Measurements from ENCODE around the gene ABCC8. TPM values are rescaled to one million over a fixed set of nuclear protein-coding genes. Genes with fewer than 3 reads are reported as not detected.

ABCC8 gene
- polyA plus RNA-seq, 3 donors = not detected

DNA sequence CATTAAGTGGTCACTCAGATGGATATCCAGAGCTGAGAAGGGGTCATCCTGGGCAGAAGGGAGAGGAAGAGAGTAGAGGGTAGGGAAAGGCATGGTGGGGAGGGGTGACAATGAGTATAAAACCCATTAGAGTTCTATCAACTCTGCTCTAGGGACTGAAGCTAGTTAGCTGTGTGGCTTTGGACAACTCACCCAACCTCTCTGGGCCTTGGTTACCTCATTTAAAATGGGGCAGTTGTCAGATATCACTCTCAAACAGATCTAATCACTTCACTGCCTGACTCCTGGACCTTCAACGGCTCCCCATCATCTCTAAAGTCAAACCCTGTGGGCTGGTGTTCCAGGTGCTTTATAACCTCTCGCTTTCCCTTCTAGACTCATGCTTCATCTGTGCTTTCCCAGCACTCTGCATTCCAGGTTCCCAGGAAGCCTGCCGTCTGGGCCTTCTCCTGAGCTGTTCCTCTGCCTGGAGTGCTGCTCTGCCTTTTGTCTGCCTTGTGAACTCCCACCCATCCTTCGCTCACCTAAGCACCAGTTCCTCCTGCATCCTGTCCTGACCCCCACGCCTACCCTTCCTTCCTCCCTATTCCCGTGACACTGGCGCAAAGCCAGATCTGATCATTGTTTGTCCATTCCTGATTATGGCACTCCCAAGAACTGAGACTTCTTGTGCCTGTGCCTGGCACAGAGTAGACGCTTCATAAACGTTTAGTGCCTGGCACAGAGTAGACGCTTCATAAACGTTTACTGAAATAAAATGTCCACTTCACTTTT lies 65.9 kb downstream of the ABCC8 start:
- no peak overlapping the region for H3K4me2 ChIP-seq (replicated peaks; ENCODE audit: extremely low read depth, low read length, poor library complexity, severe bottlenecking)
- no peaks in the 10 kb centered on the region for H3K36me3 ChIP-seq (replicated peaks in 1 of 2; ENCODE audit: control insufficient read depth in 1 of 2, insufficient read depth in 2 of 2, low read length in 2 of 2)
- Mint-ChIP-seq H3K9me3 (peaks cover 0 to 7% (median 2%) of the 10 kb centered on the region in 7 donors), H3K27ac (no peak overlapping the region), H3K4me1 (peaks cover under 1% of the 10 kb centered on the region), H3K36me3 (no peaks in the 10 kb centered on the region), H3K27me3 (ENCODE audit: low read depth in 3 of 3) (peaks cover 0 to 6% (median 4%) of the 10 kb centered on the region in 3 donors), H3K4me3 (no peak overlapping the region)
- H3K79me2 ChIP-seq (ENCODE audit: insufficient read depth, low read length) = no peaks in the 10 kb centered on the region
- H3K27ac ChIP-seq (ENCODE audit: low read depth in 1 of 2, low read length in 2 of 2) = no peak overlapping the region
- TF ChIP-seq CTCF (IDR thresholded peaks at IDR 0.05) = no peak
- H3K4me3 ChIP-seq (replicated peaks in 1 of 3; ENCODE audit: low read depth in 2 of 3, low read length in 3 of 3) = no peak overlapping the region
- DNase-seq = no peak
- H3K4me1 ChIP-seq (ENCODE audit: control insufficient read depth in 1 of 2, insufficient read depth in 2 of 2, low read length in 2 of 2) = no peaks in the 10 kb centered on the region
- no peaks in the 10 kb centered on the region for H3K27me3 ChIP-seq (ENCODE audit: control insufficient read depth in 2 of 2, insufficient read depth in 2 of 2, low read length in 2 of 2)
- H3K9me3 ChIP-seq (replicated peaks in 1 of 2; ENCODE audit: control insufficient read depth in 1 of 2, insufficient read depth in 1 of 2, low read length in 2 of 2) = no peaks in the 10 kb centered on the region
- intact Hi-C loops (cut with micrococcal nuclease) = no loop called here
- 36% methylated on average over 9 of the region's 11 CpGs for WGBS (ENCODE audit: insufficient coverage)
- H2AFZ ChIP-seq (ENCODE audit: insufficient read depth, low read depth, low read length, poor library complexity, severe bottlenecking) = no peak overlapping the region
- H4K20me1 ChIP-seq (ENCODE audit: insufficient read depth, low read length) = no peaks in the 10 kb centered on the region
- H3K9ac ChIP-seq (ENCODE audit: insufficient read depth, low read length, poor library complexity, severe bottlenecking) = no peak overlapping the region

- Histone ChIP-seq H3K9me3 (replicated peaks in 1 of 2; ENCODE audit: control insufficient read depth in 1 of 2, insufficient read depth in 1 of 2, low read length in 2 of 2) (no peaks in the 10 kb centered on the region), H3K4me1 (ENCODE audit: control insufficient read depth in 1 of 2, insufficient read depth in 2 of 2, low read length in 2 of 2) (no peaks in the 10 kb centered on the region), H3K27ac (ENCODE audit: low read depth in 1 of 2, low read length in 2 of 2) (no peak overlapping the region), H3K27me3 (ENCODE audit: control insufficient read depth in 2 of 2, insufficient read depth in 2 of 2, low read length in 2 of 2) (no peaks in the 10 kb centered on the region), H3K4me3 (replicated peaks in 1 of 3; ENCODE audit: low read depth in 2 of 3, low read length in 3 of 3) (no peak overlapping the region), H2AFZ (ENCODE audit: insufficient read depth, low read depth, low read length, poor library complexity, severe bottlenecking) (no peak overlapping the region), H3K4me2 (replicated peaks; ENCODE audit: extremely low read depth, low read length, poor library complexity, severe bottlenecking) (no peak overlapping the region), H3K9ac (ENCODE audit: insufficient read depth, low read length, poor library complexity, severe bottlenecking) (no peak overlapping the region), H4K20me1 (ENCODE audit: insufficient read depth, low read length) (no peaks in the 10 kb centered on the region), H3K79me2 (ENCODE audit: insufficient read depth, low read length) (no peaks in the 10 kb centered on the region), H3K36me3 (replicated peaks in 1 of 2; ENCODE audit: control insufficient read depth in 1 of 2, insufficient read depth in 2 of 2, low read length in 2 of 2) (no peaks in the 10 kb centered on the region)
- H3K36me3 Mint-ChIP-seq = no peaks in the 10 kb centered on the region
- no peak for DNase-seq
- peaks cover 0 to 7% (median 2%) of the 10 kb centered on the region in 7 donors for H3K9me3 Mint-ChIP-seq
- no peak for TF ChIP-seq CTCF (IDR thresholded peaks at IDR 0.05)
- no peak overlapping the region for H3K4me3 Mint-ChIP-seq
- 96% methylated on average over 5 of the region's 7 CpGs for WGBS (ENCODE audit: insufficient coverage)
- intact Hi-C loops (cut with micrococcal nuclease) = no loop called here
- peaks cover 1 to 11% (median 4%) of the 10 kb centered on the region in 3 donors for H3K27me3 Mint-ChIP-seq (ENCODE audit: low read depth in 3 of 3)
- peaks cover 3% of the 10 kb centered on the region for H3K4me1 Mint-ChIP-seq
- no peak overlapping the region for H3K27ac Mint-ChIP-seq
Observed at GRCh38 chr11:17408641-17409040, 68.0 kb downstream of the ABCC8 start.

Data from CD14-positive monocyte (primary cell).